Neuron (in vitro differentiated cells): Measurements from ENCODE around the gene CD38.

Experiments used
- H2AFZ ChIP-seq: one replicate; pipeline ENCODE4 v1.6.1; 2013; ENCODE audit warnings: low read depth, mild to moderate bottlenecking, inconsistent platforms, low read length, moderate library complexity
- H3K27me3 ChIP-seq: one replicate; pipeline ENCODE4 v1.6.1; 2013; ENCODE audit warnings: low read length; ENCODE audit not compliant: insufficient read depth
- H3K36me3 ChIP-seq: one replicate; pipeline ENCODE4 v1.6.1; 2013; ENCODE audit warnings: low read length; ENCODE audit not compliant: insufficient read depth
- H3K4me1 ChIP-seq: one replicate; pipeline ENCODE4 v1.6.1; 2013; ENCODE audit warnings: low read length; ENCODE audit not compliant: insufficient read depth
- H3K4me3 ChIP-seq: 2 replicates; pipeline ENCODE4 v1.5.1; 2013; ENCODE audit warnings: mild to moderate bottlenecking, low read length, moderate library complexity
- H3K9me3 ChIP-seq: one replicate; pipeline ENCODE4 v1.6.1; 2013; ENCODE audit warnings: low read length

The CD38 gene

GRCh38 chr4:15868826-15869413 is 90.8 kb downstream of the CD38 start:
- Histone ChIP-seq H3K9me3 (no peaks in the 10 kb centered on the region), H3K36me3 (no peaks in the 10 kb centered on the region), H3K4me1 (no peaks in the 10 kb centered on the region), H3K4me3 (no peak overlapping the region), H3K27me3 (no peaks in the 10 kb centered on the region), H2AFZ (no peak overlapping the region)

GRCh38 chr4:15870079-15870478 is 92.0 kb downstream of the CD38 start:
- Histone ChIP-seq H3K36me3 (no peaks in the 10 kb centered on the region), H3K4me3 (no peak overlapping the region), H3K9me3 (no peaks in the 10 kb centered on the region), H3K27me3 (no peaks in the 10 kb centered on the region), H2AFZ (no peak overlapping the region), H3K4me1 (no peaks in the 10 kb centered on the region)

- H3K4me1 ChIP-seq: no peaks in the 10 kb centered on the region
These were observed 93.0 kb downstream of the CD38 start for GRCh38 chr4:15870921-15871664.

DNA sequence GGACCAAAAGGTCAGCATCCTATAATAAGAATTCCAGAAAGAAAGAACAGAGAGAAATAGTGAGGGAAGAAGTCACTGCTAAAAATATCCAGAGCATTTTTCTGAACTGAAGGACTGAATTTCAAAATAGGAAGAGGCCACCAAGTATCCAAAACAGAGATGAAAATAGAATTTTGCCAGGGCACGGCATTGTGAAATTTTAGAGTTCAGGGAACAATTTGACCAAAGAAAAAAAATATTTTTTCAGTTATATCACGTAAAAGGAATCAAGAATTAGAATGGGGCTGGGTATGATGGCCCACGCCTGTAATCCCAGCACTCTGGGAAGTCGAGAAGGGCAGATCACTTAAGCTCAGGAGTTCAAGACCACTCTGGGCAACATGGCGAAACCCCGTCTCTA is 95.0 kb downstream of the CD38 start:
- Histone ChIP-seq H3K9me3 (peaks cover 2% of the 10 kb centered on the region), H3K27me3 (no peaks in the 10 kb centered on the region), H3K36me3 (no peaks in the 10 kb centered on the region), H3K4me1 (no peaks in the 10 kb centered on the region), H3K4me3 (no peak overlapping the region), H2AFZ (no peak overlapping the region)

More at GRCh38 chr4:15870921-15871664, 93.0 kb downstream of the CD38 start:
- no peaks in the 10 kb centered on the region for H3K9me3 ChIP-seq
- no peak overlapping the region for H2AFZ ChIP-seq
- no peaks in the 10 kb centered on the region for H3K27me3 ChIP-seq
- no peak overlapping the region for H3K4me3 ChIP-seq
- H3K36me3 ChIP-seq: no peaks in the 10 kb centered on the region

DNA sequence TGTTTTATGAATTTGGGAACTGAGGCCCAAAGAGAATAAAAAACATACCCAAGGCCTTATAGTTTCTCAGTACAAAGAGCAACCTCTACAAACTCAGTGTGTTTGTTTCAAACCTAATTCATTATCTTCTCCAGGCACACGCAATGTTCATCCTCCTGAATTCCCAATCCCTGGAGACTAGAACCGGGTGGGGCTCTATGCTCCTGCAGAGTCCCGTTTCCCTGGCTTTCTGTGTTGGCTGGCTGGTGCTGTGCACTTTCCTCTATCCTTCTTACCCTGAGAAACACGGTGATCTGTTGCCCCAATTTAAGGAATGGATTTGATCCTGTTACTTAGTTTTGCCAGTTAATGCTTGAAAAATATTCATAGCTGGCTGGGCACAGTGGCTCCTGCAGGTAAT is 96.5 kb downstream of the CD38 start:
- no peaks in the 10 kb centered on the region for H3K36me3 ChIP-seq
- peaks cover 2% of the 10 kb centered on the region for H3K9me3 ChIP-seq
- no peak overlapping the region for H3K4me3 ChIP-seq
- H2AFZ ChIP-seq: no peak overlapping the region
- H3K4me1 ChIP-seq: no peaks in the 10 kb centered on the region
- no peaks in the 10 kb centered on the region for H3K27me3 ChIP-seq

DNA sequence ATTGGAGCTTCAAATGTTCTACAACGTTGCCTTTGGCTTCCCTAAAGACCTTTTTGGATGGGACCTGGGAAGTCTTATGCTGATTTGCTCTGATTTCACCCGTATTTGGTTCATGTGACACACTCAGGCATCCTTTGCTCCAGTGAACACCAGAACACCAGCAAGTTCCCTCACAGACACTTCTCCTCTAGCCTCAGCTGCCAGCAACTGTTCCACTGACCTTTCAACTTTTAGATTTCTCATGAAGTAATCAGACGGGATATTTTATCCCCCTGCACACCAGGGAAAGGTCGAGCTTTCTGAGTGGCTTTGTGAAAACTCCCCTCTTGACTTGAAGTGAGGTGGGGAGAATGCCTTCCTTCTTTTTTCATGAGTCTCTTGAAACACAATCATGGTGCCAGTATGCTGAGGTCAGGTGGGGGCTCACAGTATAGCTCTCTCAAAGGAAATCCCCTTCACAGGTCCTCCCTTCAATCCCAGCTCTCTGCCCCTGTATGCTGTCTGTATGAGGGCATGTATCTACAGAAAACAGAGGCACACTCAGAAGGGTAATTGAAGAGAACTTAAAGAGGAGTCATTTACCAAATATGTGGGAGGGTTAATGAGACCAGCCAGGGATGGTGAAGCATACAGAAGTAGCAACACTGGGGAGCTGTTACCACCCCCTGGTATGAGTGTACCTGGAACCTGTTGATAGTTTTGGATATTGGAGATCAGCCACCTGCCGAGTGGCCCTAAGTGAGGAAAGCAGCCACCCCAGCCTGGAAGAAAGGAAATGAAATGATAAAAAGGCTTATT is 97.7 kb downstream of the CD38 start:
- Histone ChIP-seq H3K4me1 (no peaks in the 10 kb centered on the region), H3K27me3 (no peaks in the 10 kb centered on the region), H3K36me3 (no peaks in the 10 kb centered on the region), H2AFZ (no peak overlapping the region), H3K9me3 (peaks cover 2% of the 10 kb centered on the region), H3K4me3 (no peak overlapping the region)

GRCh38 chr4:15878011-15878410 is 99.9 kb downstream of the CD38 start:
- H3K9me3 ChIP-seq: peaks cover 2% of the 10 kb centered on the region
- no peaks in the 10 kb centered on the region for H3K4me1 ChIP-seq
- no peaks in the 10 kb centered on the region for H3K36me3 ChIP-seq
- H3K4me3 ChIP-seq: no peak overlapping the region
- H3K27me3 ChIP-seq: no peaks in the 10 kb centered on the region
- no peak overlapping the region for H2AFZ ChIP-seq

GRCh38 chr4:15881820-15882219 is 103.7 kb downstream of the CD38 start:
- Histone ChIP-seq H3K4me1 (no peaks in the 10 kb centered on the region), H3K27me3 (no peaks in the 10 kb centered on the region)

DNA sequence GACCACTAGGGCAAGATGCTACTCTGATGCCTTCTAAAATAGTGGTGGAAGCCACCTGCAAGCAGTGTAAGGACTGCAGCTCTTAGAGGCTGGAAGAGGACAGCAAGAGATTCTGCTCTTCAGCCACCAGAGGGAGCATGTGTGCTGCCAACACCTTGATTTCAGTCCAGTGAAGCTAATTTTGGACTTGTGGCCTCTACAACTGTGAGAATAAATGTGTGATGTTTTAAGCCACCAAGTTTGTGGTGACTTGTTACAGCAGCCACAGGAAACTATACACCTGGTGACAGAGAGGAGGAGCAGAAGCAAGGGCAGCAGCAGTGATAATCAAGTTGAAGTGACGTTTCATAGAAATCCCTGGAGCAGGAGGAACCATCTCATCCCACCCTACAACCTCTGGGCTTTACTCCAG is 104.6 kb downstream of the CD38 start:
- Histone ChIP-seq H3K9me3 (peaks cover 2% of the 10 kb centered on the region), H3K27me3 (no peaks in the 10 kb centered on the region), H3K36me3 (no peaks in the 10 kb centered on the region), H3K4me3 (no peak overlapping the region), H3K4me1 (no peaks in the 10 kb centered on the region), H2AFZ (no peak overlapping the region)

More at GRCh38 chr4:15881820-15882219, 103.7 kb downstream of the CD38 start:
- Histone ChIP-seq H2AFZ (no peak overlapping the region), H3K36me3 (no peaks in the 10 kb centered on the region), H3K4me3 (no peak overlapping the region), H3K9me3 (peaks cover 2% of the 10 kb centered on the region)

DNA sequence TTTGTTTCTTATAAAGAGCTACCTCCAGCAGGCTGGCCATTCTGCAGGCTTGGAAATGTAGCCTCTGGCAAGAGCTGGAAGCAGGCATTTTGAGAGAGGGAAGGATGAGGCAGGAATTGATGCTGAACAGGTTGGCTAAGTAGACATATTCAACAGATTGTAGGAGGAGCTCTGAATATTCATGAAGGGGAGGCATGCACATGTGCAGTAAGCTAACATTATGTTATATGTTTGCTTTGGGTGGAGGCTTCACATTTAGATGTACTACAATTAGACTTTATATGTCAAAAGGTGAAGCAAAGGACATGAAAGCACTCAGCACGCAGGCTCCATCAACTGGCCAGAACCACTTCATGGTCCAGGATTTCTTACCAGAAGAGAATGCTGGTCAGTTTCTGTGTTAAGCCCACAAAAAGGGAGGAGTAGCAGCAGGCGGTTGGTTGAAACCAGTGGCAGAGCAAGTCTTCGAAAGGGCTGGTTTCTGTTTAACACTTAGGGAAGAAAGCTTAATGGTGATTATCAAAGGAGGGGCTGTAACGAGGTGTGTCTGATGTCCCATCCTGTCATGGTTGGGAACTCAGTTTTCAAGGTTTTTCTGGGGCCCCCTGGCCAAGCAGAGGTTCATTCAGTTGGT is 105.6 kb downstream of the CD38 start:
- Histone ChIP-seq H3K4me1 (no peaks in the 10 kb centered on the region), H2AFZ (no peak overlapping the region), H3K4me3 (no peak overlapping the region), H3K36me3 (no peaks in the 10 kb centered on the region), H3K27me3 (no peaks in the 10 kb centered on the region), H3K9me3 (no peaks in the 10 kb centered on the region)

DNA sequence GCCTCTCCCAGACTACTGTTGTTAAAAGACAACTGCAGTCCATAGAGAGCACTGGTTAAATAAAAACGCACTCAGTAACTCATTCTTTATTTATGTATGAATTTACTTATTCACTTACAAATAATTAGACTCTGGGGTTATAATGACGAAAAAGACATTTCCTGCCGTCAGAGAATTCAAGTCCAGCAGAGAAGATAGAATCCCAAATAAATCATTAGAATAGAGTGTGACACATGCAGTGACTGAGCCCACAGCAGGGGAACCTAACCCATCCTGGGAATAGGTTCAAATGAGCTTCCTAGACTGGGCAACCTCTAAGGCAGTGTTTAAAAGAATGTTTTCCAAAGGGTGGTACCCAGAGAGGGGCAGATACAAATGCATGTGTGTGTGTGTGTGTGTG is 106.5 kb downstream of the CD38 start:
- H3K4me1 ChIP-seq: no peaks in the 10 kb centered on the region
- H3K9me3 ChIP-seq: no peaks in the 10 kb centered on the region
- H3K36me3 ChIP-seq: no peaks in the 10 kb centered on the region
- H3K4me3 ChIP-seq: no peak overlapping the region
- H3K27me3 ChIP-seq: no peaks in the 10 kb centered on the region
- no peak overlapping the region for H2AFZ ChIP-seq

- no peaks in the 10 kb centered on the region for H3K4me1 ChIP-seq
- H3K27me3 ChIP-seq: no peaks in the 10 kb centered on the region
- H3K4me3 ChIP-seq: no peak overlapping the region
- H2AFZ ChIP-seq: no peak overlapping the region
- no peaks in the 10 kb centered on the region for H3K9me3 ChIP-seq
- H3K36me3 ChIP-seq: no peaks in the 10 kb centered on the region
These were observed 107.3 kb downstream of the CD38 start for GRCh38 chr4:15885422-15885821.

DNA sequence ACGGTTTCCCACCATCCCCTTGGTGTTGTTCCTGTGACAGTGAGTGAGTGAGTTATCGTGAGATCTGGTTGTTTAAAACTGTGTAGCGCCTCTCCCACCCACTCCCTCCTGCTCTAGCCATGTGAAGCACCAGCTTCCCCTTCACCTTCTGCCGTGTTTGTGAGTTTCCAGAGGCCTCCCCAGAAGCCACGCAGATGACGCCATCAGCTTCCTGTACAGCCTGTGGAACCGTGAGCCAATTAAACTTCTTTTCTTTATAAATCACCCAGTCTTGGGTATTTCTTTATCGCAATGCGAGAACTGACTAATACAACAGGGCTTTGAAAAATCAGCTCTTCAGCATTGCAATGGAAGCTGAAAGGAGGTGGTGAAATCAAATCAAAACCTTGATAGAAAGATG is 110.4 kb downstream of the CD38 start:
- Histone ChIP-seq H3K4me3 (no peak overlapping the region), H3K9me3 (no peaks in the 10 kb centered on the region), H3K27me3 (peaks cover 3% of the 10 kb centered on the region), H3K4me1 (no peaks in the 10 kb centered on the region), H3K36me3 (no peaks in the 10 kb centered on the region), H2AFZ (no peak overlapping the region)
